T-cell (primary cell): ENCODE data around the gene TCF19. TPM values are rescaled to one million over a fixed set of nuclear protein-coding genes. Genes with fewer than 3 reads are reported as not detected.
"Not testable (repeated sequence)": the region's sequence is repeated elsewhere in the genome, so short reads cannot be mapped to it uniquely, and the experiment has no call there.

ENCODE experiments used
- ATAC-seq, 4 experiments: fragments of 200-7000 bp in 3 of 4; fragments of 150-1000 bp in 1 of 4; cut with Tn5 transposase; replicated peaks in 1 of 4; 1 replicate in 3 of 4; 2 replicates in 1 of 4; pipeline ENCODE4 v1.10.0; 2021; ENCODE audit warnings: moderate library complexity in 3 of 4, mild to moderate bottlenecking in 2 of 4, moderate number of reproducible peaks in 1 of 4
- CTCF ChIA-PET, 2 donors: fragments of 300-600 bp; sonication (Branson Sonifier 250); formaldehyde crosslinking; loops; one replicate each; lab custom pipeline; 2022; ENCODE audit warnings: antibody characterized with exemption in 2 of 2; lab: Charles Lee
- POLR2A ChIA-PET, 2 donors: fragments of 300-600 bp; sonication (Branson Sonifier 250); formaldehyde crosslinking; loops; one replicate each; lab custom pipeline; 2022; ENCODE audit warnings: antibody characterized with exemption in 2 of 2; lab: Charles Lee
- DNase-seq, 35 experiments: peaks; one replicate each; pipeline versions ENCODE4 v3.0.0 to v3.0.0-alpha.2; 2013 to 2023
- H3K27ac ChIP-seq: one replicate; pipeline ENCODE4 v1.5.1; 2013; ENCODE audit warnings: low read length
- H3K27me3 ChIP-seq, 2 experiments: replicated peaks in 1 of 2; 1 replicate in 1 of 2; 2 replicates in 1 of 2; pipeline versions ENCODE4 v1.6.1 to v1.7.0; 2013; ENCODE audit warnings: low read length in 1 of 2, mixed read lengths in 1 of 2; ENCODE audit not compliant: control insufficient read depth in 2 of 2, insufficient read depth in 2 of 2; ENCODE audit errors: extremely low read depth in 1 of 2
- H3K36me3 ChIP-seq, 2 donors: 1 replicate in 1 of 2; 2 replicates in 1 of 2; pipeline versions ENCODE4 v1.6.1 to v1.7.0; 2013; ENCODE audit warnings: low read length in 1 of 2; ENCODE audit not compliant: control insufficient read depth in 2 of 2, insufficient read depth in 1 of 2; ENCODE audit errors: extremely low read depth in 1 of 2
- H3K4me1 ChIP-seq, 2 experiments: 1 replicate in 1 of 2; 2 replicates in 1 of 2; pipeline versions ENCODE4 v1.6.1 to v1.7.0; 2013; ENCODE audit warnings: low read length in 2 of 2, mixed read lengths in 1 of 2; ENCODE audit not compliant: insufficient read depth in 2 of 2, control insufficient read depth in 1 of 2; ENCODE audit errors: extremely low read depth in 1 of 2
- H3K4me3 ChIP-seq, 2 donors: 1 replicate in 1 of 2; 2 replicates in 1 of 2; pipeline versions ENCODE4 v1.5.1 to v1.7.0; 2013; ENCODE audit warnings: mild to moderate bottlenecking in 2 of 2, low read length in 1 of 2, moderate library complexity in 1 of 2; ENCODE audit not compliant: control insufficient read depth in 1 of 2; ENCODE audit errors: extremely low read depth in 1 of 2
- H3K9me3 ChIP-seq: 2 replicates; pipeline ENCODE4 v1.7.0; 2013
- H3K27ac Mint-ChIP-seq, 2 donors: one replicate each; pipeline ENCODE4 v1.8.0; 2020 to 2021; ENCODE audit warnings: mild to moderate bottlenecking in 2 of 2, mixed read lengths in 2 of 2
- H3K27me3 Mint-ChIP-seq, 2 donors: one replicate each; pipeline ENCODE4 v1.8.0; 2021 to 2022; ENCODE audit warnings: mixed read lengths in 2 of 2
- H3K36me3 Mint-ChIP-seq: one replicate; pipeline ENCODE4 v1.8.0; 2021; ENCODE audit warnings: mixed read lengths
- H3K4me1 Mint-ChIP-seq, 3 donors: one replicate each; pipeline ENCODE4 v1.8.0; 2020 to 2022; ENCODE audit warnings: mixed read lengths in 3 of 3, mild to moderate bottlenecking in 1 of 3
- H3K4me3 Mint-ChIP-seq, 3 donors: one replicate each; pipeline ENCODE4 v1.8.0; 2020 to 2022; ENCODE audit warnings: mild to moderate bottlenecking in 3 of 3, mixed read lengths in 3 of 3, moderate library complexity in 3 of 3
- H3K9me3 Mint-ChIP-seq, 3 donors: one replicate each; pipeline ENCODE4 v1.8.0; 2020 to 2022; ENCODE audit warnings: mixed read lengths in 3 of 3
- WGBS: methylation state at CpG from one replicate; pipeline ENCODE4 v1.1.5; 2013; ENCODE audit warnings: missing lambda C conversion rate; ENCODE audit not compliant: insufficient coverage; 5-methylcytosine and 5-hydroxymethylcytosine counted together
- total RNA-seq, 35 experiments: library from RNA in 6 of 35; stranded (reverse) in 6 of 35; fragments of 120-200 nt in 1 of 35; gene quantifications; one replicate each; pipeline versions ENCODE4 v1.2.1 to v1.2.4 and lab custom pipeline; 2013 to 2026

TCF19 gene
- total RNA-seq, 5 donors from 2014 or later (not counting 1 experiment from before 2014, with no cell fraction given) = 5.9 to 10.8 (median 9.6) TPM

DNA sequence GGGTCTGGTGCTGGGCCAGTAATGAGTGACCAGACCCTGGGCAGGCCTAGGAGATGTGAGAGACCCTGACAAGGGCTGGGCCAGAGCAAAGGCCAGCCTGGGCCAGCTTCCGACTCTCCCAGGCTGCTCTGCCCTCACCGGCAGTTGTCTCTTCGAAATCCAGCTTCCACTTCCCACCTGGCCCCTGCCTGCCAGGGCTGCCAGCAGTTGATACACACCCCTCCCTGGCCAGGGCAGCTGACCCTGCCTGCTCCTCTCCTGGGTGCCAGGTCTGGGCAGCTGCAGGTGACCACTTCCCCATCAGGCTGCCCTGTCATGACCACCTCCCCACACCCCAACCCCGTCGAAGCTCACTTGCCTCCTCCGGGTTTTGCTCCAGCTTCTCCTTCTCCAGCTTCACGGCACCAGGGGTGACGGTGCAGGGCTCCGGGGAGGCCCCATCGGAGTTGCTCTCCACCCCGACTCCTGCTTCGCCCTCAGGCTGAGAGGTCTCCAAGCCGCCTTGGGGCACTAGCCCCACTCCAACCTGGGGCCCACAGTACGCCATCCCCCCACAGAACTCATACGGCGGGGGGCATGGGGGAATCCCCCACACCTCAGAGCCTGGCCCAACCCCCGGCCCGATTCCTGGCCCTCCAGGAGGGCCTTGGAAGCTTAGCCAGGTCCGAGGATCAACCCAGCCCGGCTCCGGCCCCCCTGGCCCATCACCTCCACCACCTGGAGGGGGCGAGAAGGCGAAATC lies 11.6 kb downstream of the TCF19 start:
- H3K4me3 ChIP-seq, H3K27ac ChIP-seq, CTCF ChIA-PET, H3K9me3 ChIP-seq, H3K27me3 Mint-ChIP-seq, H3K36me3 Mint-ChIP-seq, H3K36me3 ChIP-seq, H3K4me1 ChIP-seq, ATAC-seq, H3K27ac Mint-ChIP-seq, DNase-seq, H3K4me3 Mint-ChIP-seq, H3K4me1 Mint-ChIP-seq, H3K9me3 Mint-ChIP-seq, H3K27me3 ChIP-seq, POLR2A ChIA-PET: not testable (repeated sequence)
- 92% methylated on average over 13 of the region's 23 CpGs for WGBS

DNA sequence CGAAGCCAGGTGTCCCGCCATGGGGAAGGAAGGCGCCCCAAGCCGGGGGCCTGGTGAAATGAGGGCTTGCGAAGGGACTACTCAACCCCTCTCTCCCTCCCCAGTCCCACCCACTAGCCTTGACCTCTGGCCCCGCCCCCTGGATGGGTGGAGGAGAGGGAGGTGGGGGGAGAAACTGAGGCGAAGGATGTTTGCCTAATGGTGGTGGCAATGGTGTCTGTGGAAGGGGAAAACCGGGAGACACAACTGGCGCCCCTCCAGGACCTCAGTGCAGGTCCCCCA lies 12.2 kb downstream of the TCF19 start, which contains the start of gene POU5F1:
POU5F1 (minus strand) TSS at position 83 of the 282 bp plus-strand sequence; CDS start at position 21, 62 bp downstream.
- Mint-ChIP-seq H3K36me3 (no peaks in the 10 kb centered on the region), H3K4me3 (no peak within 1 kb of the TSS)
- CTCF ChIA-PET = no interaction called here

DNA sequence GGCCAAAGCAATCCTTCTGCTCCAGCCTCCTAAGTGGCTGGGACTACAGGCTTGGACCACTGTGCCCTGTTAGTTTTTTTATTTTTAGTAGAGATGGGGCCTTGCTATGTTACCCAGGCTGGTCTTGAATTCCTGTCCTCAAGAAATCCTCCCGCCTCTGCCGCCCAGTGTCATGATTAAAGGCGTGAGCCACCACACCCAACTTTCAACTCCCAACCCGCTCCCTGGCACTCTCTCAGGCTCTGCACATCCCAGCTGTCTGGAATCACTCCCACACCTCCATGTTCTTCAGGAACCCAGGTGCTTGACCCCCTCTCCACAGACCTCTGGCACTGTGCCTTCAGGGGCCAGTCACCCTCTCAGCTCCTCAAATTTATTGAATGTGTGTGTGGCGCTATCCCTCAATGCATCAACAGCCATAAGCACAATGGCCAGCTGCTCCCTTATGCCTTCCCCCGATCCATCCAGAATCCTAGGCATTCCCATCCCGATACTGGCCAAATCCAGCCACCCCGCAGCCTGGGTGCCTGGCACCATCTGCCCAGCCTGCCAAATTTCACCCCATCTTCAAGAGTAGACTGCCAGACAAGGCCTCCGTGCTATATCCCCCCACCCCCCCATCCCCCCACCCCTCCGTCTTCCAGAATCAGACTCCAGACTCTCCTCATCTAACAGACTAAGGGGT lies 12.7 kb downstream of the TCF19 start:
- no peak overlapping the region for H3K27ac ChIP-seq
- no peak overlapping the region for H3K27ac Mint-ChIP-seq

More for the DNA sequence above, 12.2 kb downstream of the TCF19 start, which contains the start of gene POU5F1:
- H3K27me3 Mint-ChIP-seq = no peaks in the 10 kb centered on the region
- DNase-seq (no peak), ATAC-seq (no peak)
- POLR2A ChIA-PET = no interaction called here
- Histone ChIP-seq H3K27ac (no peak within 1 kb of the TSS), H3K4me1 (peaks cover 0 to 7% of the 10 kb centered on the region in 2 experiments), H3K27me3 (no peaks in the 10 kb centered on the region), H3K4me3 (no peak within 1 kb of the TSS), H3K36me3 (no peaks in the 10 kb centered on the region), H3K9me3 (no peaks in the 10 kb centered on the region)
- WGBS = no CpG with 5 or more reads among the region's 9 CpGs
- H3K27ac Mint-ChIP-seq = no peak within 1 kb of the TSS
- H3K4me1 Mint-ChIP-seq = no peaks in the 10 kb centered on the region
- H3K9me3 Mint-ChIP-seq = no peaks in the 10 kb centered on the region

GRCh38 chr6:31171931-31172905 lies 13.8 kb downstream of the TCF19 start:
- Histone ChIP-seq H3K4me1 (peaks cover 0 to 13% of the 10 kb centered on the region in 2 experiments), H3K9me3 (no peaks in the 10 kb centered on the region), H3K4me3 (no peak overlapping the region), H3K27me3 (no peaks in the 10 kb centered on the region), H3K27ac (no peak overlapping the region), H3K36me3 (no peaks in the 10 kb centered on the region)
- no peaks in the 10 kb centered on the region for H3K36me3 Mint-ChIP-seq
- peaks cover 3 to 8% (median 4%) of the 10 kb centered on the region in 3 donors for H3K4me1 Mint-ChIP-seq
- H3K4me3 Mint-ChIP-seq = no peak overlapping the region
- WGBS = 83% methylated on average over 11 of the region's 16 CpGs
- ATAC-seq (no peak), DNase-seq (no peak)
- no peaks in the 10 kb centered on the region for H3K9me3 Mint-ChIP-seq
- H3K27ac Mint-ChIP-seq = no peak overlapping the region
- ChIA-PET POLR2A (interaction anchor here in 1 of 2 donors (0.6 kb wide), 1 partner anchor 42 kb away, joined by 3 read pairs; no protein-coding TSS in a partner anchor), CTCF (no interaction called here)
- no peaks in the 10 kb centered on the region for H3K27me3 Mint-ChIP-seq

More for the DNA sequence above, 12.7 kb downstream of the TCF19 start:
- WGBS = 83% methylated on average over 2 of the region's 10 CpGs
- Mint-ChIP-seq H3K9me3 (no peaks in the 10 kb centered on the region), H3K4me1 (peaks cover 3 to 5% (median 4%) of the 10 kb centered on the region in 3 donors), H3K4me3 (no peak overlapping the region), H3K36me3 (no peaks in the 10 kb centered on the region), H3K27me3 (no peaks in the 10 kb centered on the region)
- no peaks in the 10 kb centered on the region for H3K9me3 ChIP-seq
- ChIA-PET POLR2A (no interaction called here), CTCF (no interaction called here)
- ATAC-seq (no peak), DNase-seq (no peak)
- H3K4me1 ChIP-seq = peaks cover 0 to 13% of the 10 kb centered on the region in 2 experiments
- H3K27me3 ChIP-seq = no peaks in the 10 kb centered on the region
- no peak overlapping the region for H3K4me3 ChIP-seq
- H3K36me3 ChIP-seq = no peaks in the 10 kb centered on the region

DNA sequence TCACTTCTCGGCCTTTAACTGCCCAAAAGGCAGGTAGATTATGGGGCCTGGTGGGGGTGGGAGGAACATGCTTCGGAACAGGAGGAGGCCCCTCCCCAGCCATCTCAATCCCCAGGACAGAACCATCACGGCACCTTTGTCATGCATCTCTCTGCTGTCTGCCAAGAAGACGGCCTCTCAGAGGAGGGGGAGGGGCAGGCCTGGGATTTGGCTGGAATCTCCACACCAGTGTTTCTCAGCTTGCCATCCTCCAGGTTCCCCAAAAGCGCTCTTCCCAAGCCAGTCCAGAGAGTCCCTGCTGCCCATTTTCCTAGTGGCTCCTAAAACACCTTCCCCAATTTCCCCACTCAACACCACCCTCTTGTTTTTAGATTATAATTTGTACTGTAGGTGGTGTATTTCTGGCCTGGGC lies 14.6 kb downstream of the TCF19 start:
- ChIA-PET POLR2A (no interaction called here), CTCF (no interaction called here)
- Mint-ChIP-seq H3K4me1 (peaks cover 3 to 8% (median 5%) of the 10 kb centered on the region in 3 donors), H3K4me3 (no peak overlapping the region), H3K36me3 (no peaks in the 10 kb centered on the region), H3K9me3 (no peaks in the 10 kb centered on the region), H3K27ac (no peak overlapping the region), H3K27me3 (no peaks in the 10 kb centered on the region)
- H3K4me3 ChIP-seq = no peak overlapping the region
- no CpG with 5 or more reads among the region's 5 CpGs for WGBS
- H3K4me1 ChIP-seq = peaks cover 0 to 13% of the 10 kb centered on the region in 2 experiments
- H3K9me3 ChIP-seq = no peaks in the 10 kb centered on the region
- ATAC-seq (no peak), DNase-seq (no peak)
- no peaks in the 10 kb centered on the region for H3K27me3 ChIP-seq
- H3K36me3 ChIP-seq = no peaks in the 10 kb centered on the region
- H3K27ac ChIP-seq = no peak overlapping the region

DNA sequence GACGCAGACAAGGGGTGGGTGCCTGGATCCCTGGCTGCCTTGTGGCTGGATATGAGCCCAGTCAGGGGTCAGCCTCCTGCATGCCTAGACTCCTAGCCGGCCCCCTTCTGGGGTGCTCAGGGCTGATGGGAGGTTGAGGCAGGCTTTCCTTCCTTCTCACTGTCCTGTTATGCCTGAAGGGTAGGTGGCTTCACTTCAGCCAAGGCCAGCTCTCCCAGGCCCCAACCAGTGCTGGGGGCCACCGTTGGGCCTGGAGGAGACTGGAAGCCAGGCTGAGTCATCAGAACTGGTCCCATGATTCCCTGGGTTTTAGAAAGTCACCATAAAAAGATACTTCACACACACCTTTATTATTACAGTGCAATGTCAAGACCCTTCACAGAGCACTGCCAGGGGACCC lies 15.0 kb downstream of the TCF19 start:
- no peaks in the 10 kb centered on the region for H3K36me3 Mint-ChIP-seq
- no peak overlapping the region for H3K4me3 Mint-ChIP-seq
- H3K27me3 ChIP-seq = no peaks in the 10 kb centered on the region
- H3K9me3 ChIP-seq = no peaks in the 10 kb centered on the region
- H3K27ac Mint-ChIP-seq = no peak overlapping the region
- no peaks in the 10 kb centered on the region for H3K27me3 Mint-ChIP-seq
- no peak overlapping the region for H3K4me3 ChIP-seq
- no peaks in the 10 kb centered on the region for H3K9me3 Mint-ChIP-seq
- POLR2A ChIA-PET = no interaction called here
- H3K4me1 Mint-ChIP-seq = peaks cover 3 to 9% (median 8%) of the 10 kb centered on the region in 3 donors
- no peak overlapping the region for H3K27ac ChIP-seq
- ATAC-seq (no peak), DNase-seq (no peak)
- H3K36me3 ChIP-seq = no peaks in the 10 kb centered on the region
- peaks cover 0 to 17% of the 10 kb centered on the region in 2 experiments for H3K4me1 ChIP-seq
- CTCF ChIA-PET = no interaction called here
- 83% methylated on average over 1 of the region's 3 CpGs for WGBS
